GM19351 (cell line): ENCODE data around the gene ATG14.
"Not testable (repeated sequence)": the region's sequence is repeated elsewhere in the genome, so short reads cannot be mapped to it uniquely, and the experiment has no call there.

Experiments
- ATAC-seq: cut with Tn5 transposase; IDR thresholded peaks from one replicate; pipeline ENCODE4 v1.9.1; 2021; ENCODE audit warnings: mild to moderate bottlenecking, moderate library complexity; ENCODE audit not compliant: unreplicated experiment

The ATG14 gene

GRCh38 chr14:55434805-55435174 lies 23.2 kb upstream of the ATG14 start:
- no peak for ATAC-seq

GRCh38 chr14:55433880-55434804 lies 22.5 kb upstream of the ATG14 start:
- no peak for ATAC-seq

- no peak for ATAC-seq
Measured at GRCh38 chr14:55432628-55433027, 21.0 kb upstream of the ATG14 start.

GRCh38 chr14:55430024-55430690 lies 18.5 kb upstream of the ATG14 start:
- ATAC-seq: peak; percentile 82

GRCh38 chr14:55427439-55427838 lies 15.8 kb upstream of the ATG14 start:
- no peak for ATAC-seq

GRCh38 chr14:55426891-55427290 lies 15.3 kb upstream of the ATG14 start:
- ATAC-seq: no peak

- ATAC-seq: no peak
Measured at GRCh38 chr14:55425091-55425490, 13.5 kb upstream of the ATG14 start.

GRCh38 chr14:55423969-55424368 lies 12.3 kb upstream of the ATG14 start:
- ATAC-seq: no peak

GRCh38 chr14:55422338-55422737 lies 10.7 kb upstream of the ATG14 start:
- ATAC-seq: not testable (repeated sequence)

- ATAC-seq: no peak
Measured at GRCh38 chr14:55419663-55420062, 8.0 kb upstream of the ATG14 start.

- no peak for ATAC-seq
Measured at GRCh38 chr14:55418411-55418810, 6.8 kb upstream of the ATG14 start.

GRCh38 chr14:55417955-55418354 lies 6.3 kb upstream of the ATG14 start:
- ATAC-seq: no peak

- ATAC-seq: no peak
Measured at GRCh38 chr14:55416866-55417265, 5.2 kb upstream of the ATG14 start.

- ATAC-seq: no peak
Measured at GRCh38 chr14:55414551-55414950, 2.9 kb upstream of the ATG14 start.

GRCh38 chr14:55412676-55413075 lies 1.0 kb upstream of the ATG14 start:
- no peak for ATAC-seq

GRCh38 chr14:55410876-55411275 lies 754 bp downstream of the ATG14 start:
- ATAC-seq: no peak

GRCh38 chr14:55404173-55404854 lies 7.3 kb downstream of the ATG14 start:
- no peak for ATAC-seq

GRCh38 chr14:55401751-55402150 lies 9.9 kb downstream of the ATG14 start:
- no peak for ATAC-seq

- no peak for ATAC-seq
Measured at GRCh38 chr14:55399852-55400251, 11.8 kb downstream of the ATG14 start.

GRCh38 chr14:55399183-55399582 lies 12.4 kb downstream of the ATG14 start:
- no peak for ATAC-seq

GRCh38 chr14:55398679-55399078 lies 13.0 kb downstream of the ATG14 start:
- no peak for ATAC-seq

GRCh38 chr14:55389330-55389729 lies 22.3 kb downstream of the ATG14 start:
- no peak for ATAC-seq
